ENCODE data around the gene MELTF. TPM values are rescaled to one million over a fixed set of nuclear protein-coding genes. Genes with fewer than 3 reads are reported as not detected.

The MELTF gene
- total and polyA plus RNA-seq, 8 donors: 4.0 to 8.4 (median 5.6) TPM

GRCh38 chr3:196985954-196986885 is 43.4 kb downstream of the MELTF start:
- ATAC-seq: no peak
- H3K27ac ChIP-seq: no peak overlapping the region
- H3K4me1 ChIP-seq: no peaks in the 10 kb centered on the region
- H3K36me3 ChIP-seq: no peaks in the 10 kb centered on the region
- H3K9me3 ChIP-seq: no peaks in the 10 kb centered on the region
- no peak for DNase-seq
- intact Hi-C loops (cut with DNase I): no loop called here
- no peak for TF ChIP-seq CTCF (IDR thresholded peaks at IDR 0.05)
- H3K27me3 ChIP-seq: peaks cover 0 to 3% of the 10 kb centered on the region in 2 donors
- H3K4me3 ChIP-seq: no peak overlapping the region

GRCh38 chr3:196985298-196985697 is 44.3 kb downstream of the MELTF start:
- Histone ChIP-seq H3K27ac (no peak overlapping the region), H3K36me3 (no peaks in the 10 kb centered on the region), H3K27me3 (peaks cover 0 to 3% of the 10 kb centered on the region in 2 donors), H3K9me3 (no peaks in the 10 kb centered on the region), H3K4me3 (no peak overlapping the region), H3K4me1 (no peaks in the 10 kb centered on the region)
- TF ChIP-seq CTCF (IDR thresholded peaks at IDR 0.05): no peak
- no peak for ATAC-seq
- DNase-seq: no peak
- intact Hi-C loops (cut with DNase I): no loop called here

GRCh38 chr3:196983186-196983585 is 46.4 kb downstream of the MELTF start:
- Histone ChIP-seq H3K9me3 (no peaks in the 10 kb centered on the region), H3K4me3 (no peak overlapping the region), H3K36me3 (no peaks in the 10 kb centered on the region), H3K27me3 (peaks cover 0 to 8% of the 10 kb centered on the region in 2 donors), H3K27ac (no peak overlapping the region), H3K4me1 (no peaks in the 10 kb centered on the region)
- DNase-seq: no peak
- intact Hi-C loops (cut with DNase I): no loop called here
- no peak for TF ChIP-seq CTCF (IDR thresholded peaks at IDR 0.05)
- no peak for ATAC-seq

- Histone ChIP-seq H3K4me1 (no peaks in the 10 kb centered on the region), H3K27ac (no peak overlapping the region), H3K27me3 (peaks cover 0 to 10% of the 10 kb centered on the region in 2 donors), H3K9me3 (no peaks in the 10 kb centered on the region), H3K4me3 (no peak overlapping the region), H3K36me3 (no peaks in the 10 kb centered on the region)
- ATAC-seq (no peak), DNase-seq (no peak)
- intact Hi-C loops (cut with DNase I): no loop called here
- TF ChIP-seq CTCF (IDR thresholded peaks at IDR 0.05): no peak
Measured at GRCh38 chr3:196981657-196982056, 48.0 kb downstream of the MELTF start.

GRCh38 chr3:196979545-196979944 is 50.1 kb downstream of the MELTF start:
- Histone ChIP-seq H3K9me3 (no peaks in the 10 kb centered on the region), H3K27ac (no peak overlapping the region), H3K4me1 (no peaks in the 10 kb centered on the region), H3K27me3 (peaks cover 0 to 9% of the 10 kb centered on the region in 2 donors), H3K4me3 (no peak overlapping the region), H3K36me3 (no peaks in the 10 kb centered on the region)
- no peak for DNase-seq
- ATAC-seq: peak; percentile 39
- no peak for TF ChIP-seq CTCF (IDR thresholded peaks at IDR 0.05)
- intact Hi-C loops (cut with DNase I): no loop called here
